ENCODE data around the gene CTBP1.
"Not testable (repeated sequence)": the region's sequence is repeated elsewhere in the genome, so short reads cannot be mapped to it uniquely, and the experiment has no call there.

CTBP1 gene

GRCh38 chr4:1248245-1249147, at the start of gene CTBP1:
Gene CTBP1, minus strand, starts transcription at chr4:1249130. Its CDS starts 7,799 bp downstream, at chr4:1241331.
- DNase-seq = peak; percentile 82

GRCh38 chr4:1298461-1298860, 49.5 kb upstream of the CTBP1 start:
- no peak for DNase-seq

- no peak for DNase-seq
These were observed 48.8 kb upstream of the CTBP1 start for GRCh38 chr4:1297456-1298325.

GRCh38 chr4:1297023-1297395, 48.1 kb upstream of the CTBP1 start:
- no peak for DNase-seq

GRCh38 chr4:1296324-1297022, 47.5 kb upstream of the CTBP1 start:
- no peak for DNase-seq

GRCh38 chr4:1295405-1296055, 46.6 kb upstream of the CTBP1 start:
- DNase-seq = no peak

GRCh38 chr4:1294891-1295290, 46.0 kb upstream of the CTBP1 start:
- DNase-seq = no peak

- no peak for DNase-seq
These were observed 45.5 kb upstream of the CTBP1 start for GRCh38 chr4:1294424-1294823.

GRCh38 chr4:1293991-1294390, 45.1 kb upstream of the CTBP1 start:
- DNase-seq = no peak

GRCh38 chr4:1293531-1293941, 44.6 kb upstream of the CTBP1 start:
- no peak for DNase-seq

- DNase-seq = not testable (repeated sequence)
These were observed 43.7 kb upstream of the CTBP1 start for GRCh38 chr4:1292703-1293011.

GRCh38 chr4:1291996-1292702, 43.2 kb upstream of the CTBP1 start:
- DNase-seq = no peak

GRCh38 chr4:1291091-1291490, 42.2 kb upstream of the CTBP1 start:
- peak; percentile 3 for DNase-seq

- DNase-seq = no peak
These were observed 41.4 kb upstream of the CTBP1 start for GRCh38 chr4:1290165-1290977.

- DNase-seq = peak; percentile 95
These were observed 40.6 kb upstream of the CTBP1 start, which contains the start of gene MAEA for GRCh38 chr4:1289207-1290164. Gene MAEA, plus strand, starts transcription at chr4:1289891. Its CDS starts 23 bp downstream, at chr4:1289914.

GRCh38 chr4:1288786-1289185, 39.9 kb upstream of the CTBP1 start:
- no peak for DNase-seq

GRCh38 chr4:1285790-1286553, 37.0 kb upstream of the CTBP1 start:
- no peak for DNase-seq

- no peak for DNase-seq
These were observed 36.3 kb upstream of the CTBP1 start for GRCh38 chr4:1285151-1285789.

GRCh38 chr4:1283711-1284110, 34.8 kb upstream of the CTBP1 start:
- DNase-seq = no peak
